Measurements from ENCODE around the gene CD8A.

DNA sequence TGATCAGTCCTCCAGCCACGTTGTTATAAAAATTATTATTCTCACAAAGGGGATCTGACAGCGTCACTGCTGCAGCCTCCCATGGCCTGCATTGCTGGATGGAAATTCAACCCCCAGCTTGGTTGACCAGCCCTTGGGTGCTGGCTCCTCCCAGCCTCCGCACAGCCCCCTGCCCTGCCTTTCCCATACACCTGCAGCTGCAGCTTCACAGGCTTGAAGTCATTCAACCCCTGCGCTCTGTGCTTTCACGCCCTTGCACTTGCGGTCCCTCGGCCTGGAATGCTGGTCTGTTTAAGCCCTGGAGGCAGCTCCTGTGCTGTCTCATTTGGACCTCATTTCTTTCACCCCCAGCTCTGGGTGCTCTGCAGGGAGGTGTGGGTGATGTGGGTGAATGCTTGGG, 860 bp upstream of the CD8A start:
- TF ChIP-seq, protein P1, sequence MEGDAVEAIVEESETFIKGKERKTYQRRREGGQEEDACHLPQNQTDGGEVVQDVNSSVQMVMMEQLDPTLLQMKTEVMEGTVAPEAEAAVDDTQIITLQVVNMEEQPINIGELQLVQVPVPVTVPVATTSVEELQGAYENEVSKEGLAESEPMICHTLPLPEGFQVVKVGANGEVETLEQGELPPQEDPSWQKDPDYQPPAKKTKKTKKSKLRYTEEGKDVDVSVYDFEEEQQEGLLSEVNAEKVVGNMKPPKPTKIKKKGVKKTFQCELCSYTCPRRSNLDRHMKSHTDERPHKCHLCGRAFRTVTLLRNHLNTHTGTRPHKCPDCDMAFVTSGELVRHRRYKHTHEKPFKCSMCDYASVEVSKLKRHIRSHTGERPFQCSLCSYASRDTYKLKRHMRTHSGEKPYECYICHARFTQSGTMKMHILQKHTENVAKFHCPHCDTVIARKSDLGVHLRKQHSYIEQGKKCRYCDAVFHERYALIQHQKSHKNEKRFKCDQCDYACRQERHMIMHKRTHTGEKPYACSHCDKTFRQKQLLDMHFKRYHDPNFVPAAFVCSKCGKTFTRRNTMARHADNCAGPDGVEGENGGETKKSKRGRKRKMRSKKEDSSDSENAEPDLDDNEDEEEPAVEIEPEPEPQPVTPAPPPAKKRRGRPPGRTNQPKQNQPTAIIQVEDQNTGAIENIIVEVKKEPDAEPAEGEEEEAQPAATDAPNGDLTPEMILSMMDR (IDR thresholded peaks at IDR 0.05), result no peak
- TF ChIP-seq POLR2A (IDR thresholded peaks at IDR 0.05), result no peak
- no peak for TF ChIP-seq POLR2AphosphoS5 (IDR thresholded peaks at IDR 0.05)

Data from prostate gland (tissue), 2 donors.